Right atrium auricular region (tissue), 2 donors: Measurements from ENCODE around the gene NAV2. TPM values are rescaled to one million over a fixed set of nuclear protein-coding genes. Genes with fewer than 3 reads are reported as not detected.

Source experiments
- DNase-seq: peaks from one replicate; pipeline ENCODE4 v3.0.0-alpha.2; 2019; ENCODE audit warnings: low spot score
- H3K27ac ChIP-seq, 2 donors: fragments of 200-600 bp; sonication (generic); 1 replicate in 1 of 2; 2 replicates in 1 of 2; pipeline ENCODE4 v1.5.1; 2016 to 2019
- H3K27me3 ChIP-seq, 2 donors: fragments of 200-600 bp; sonication (generic); one replicate each; pipeline versions ENCODE4 v1.5.1 to v1.6.0; 2017 to 2019
- H3K36me3 ChIP-seq: fragments of 200-600 bp; sonication (generic); one replicate; pipeline ENCODE4 v1.5.1; 2016
- H3K4me1 ChIP-seq, 2 donors: fragments of 200-600 bp; sonication (generic); one replicate each; pipeline versions ENCODE4 v1.5.1 to v1.6.0; 2017 to 2019
- H3K4me3 ChIP-seq, 2 donors: fragments of 200-600 bp; sonication (generic); 1 replicate in 1 of 2; 2 replicates in 1 of 2; pipeline ENCODE4 v1.5.1; 2017 to 2019; ENCODE audit warnings: mild to moderate bottlenecking in 1 of 2, moderate library complexity in 1 of 2
- H3K9me3 ChIP-seq, 2 donors: fragments of 200-600 bp; sonication (generic); one replicate each; pipeline ENCODE4 v1.5.1; 2019
- total RNA-seq, 2 donors: library from RNA; depleted of rRNA; stranded (reverse); fragments of >200 nt; gene quantifications; one replicate each; pipeline ENCODE4 v1.1.0, GENCODE V29; 2016
- TF ChIP-seq, protein P1 (sequence below), 2 donors: fragments of 200-600 bp; sonication (generic); IDR thresholded peaks; one replicate each; pipeline ENCODE4 v1.5.1; 2019; ENCODE audit warnings: antibody characterized with exemption in 2 of 2

Gene NAV2
- total RNA-seq, 2 donors from 2014 or later = 11.4 to 19.2 TPM

DNA sequence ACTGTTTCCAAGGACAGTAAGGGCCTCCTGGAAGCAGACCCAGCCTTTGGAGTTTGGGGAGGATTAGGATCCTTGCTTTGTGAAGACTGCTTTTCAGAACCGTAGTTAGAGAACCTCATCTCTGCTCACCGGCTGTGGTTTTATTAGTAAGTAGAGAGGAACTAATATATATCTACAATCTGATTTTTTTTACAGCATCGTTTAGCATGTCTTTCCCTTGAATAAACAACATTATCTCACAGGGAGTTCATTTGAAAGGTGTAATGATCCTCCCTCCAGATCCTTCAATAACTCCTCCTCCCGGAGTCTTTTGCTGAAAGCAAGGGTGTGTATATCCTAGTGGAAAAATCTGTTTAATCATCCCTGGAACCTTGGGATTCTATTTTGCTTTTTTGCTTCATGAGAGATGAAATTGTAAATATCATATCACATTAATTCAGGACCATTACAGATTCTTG, 314.9 kb downstream of the NAV2 start:
- TF ChIP-seq, protein P1, sequence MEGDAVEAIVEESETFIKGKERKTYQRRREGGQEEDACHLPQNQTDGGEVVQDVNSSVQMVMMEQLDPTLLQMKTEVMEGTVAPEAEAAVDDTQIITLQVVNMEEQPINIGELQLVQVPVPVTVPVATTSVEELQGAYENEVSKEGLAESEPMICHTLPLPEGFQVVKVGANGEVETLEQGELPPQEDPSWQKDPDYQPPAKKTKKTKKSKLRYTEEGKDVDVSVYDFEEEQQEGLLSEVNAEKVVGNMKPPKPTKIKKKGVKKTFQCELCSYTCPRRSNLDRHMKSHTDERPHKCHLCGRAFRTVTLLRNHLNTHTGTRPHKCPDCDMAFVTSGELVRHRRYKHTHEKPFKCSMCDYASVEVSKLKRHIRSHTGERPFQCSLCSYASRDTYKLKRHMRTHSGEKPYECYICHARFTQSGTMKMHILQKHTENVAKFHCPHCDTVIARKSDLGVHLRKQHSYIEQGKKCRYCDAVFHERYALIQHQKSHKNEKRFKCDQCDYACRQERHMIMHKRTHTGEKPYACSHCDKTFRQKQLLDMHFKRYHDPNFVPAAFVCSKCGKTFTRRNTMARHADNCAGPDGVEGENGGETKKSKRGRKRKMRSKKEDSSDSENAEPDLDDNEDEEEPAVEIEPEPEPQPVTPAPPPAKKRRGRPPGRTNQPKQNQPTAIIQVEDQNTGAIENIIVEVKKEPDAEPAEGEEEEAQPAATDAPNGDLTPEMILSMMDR (IDR thresholded peaks at IDR 0.05) = no peak
- no peaks in the 10 kb centered on the region for H3K36me3 ChIP-seq
- H3K4me3 ChIP-seq = no peak overlapping the region
- H3K27ac ChIP-seq = no peak overlapping the region
- no peaks in the 10 kb centered on the region for H3K9me3 ChIP-seq
- no peak for DNase-seq
- H3K27me3 ChIP-seq = no peaks in the 10 kb centered on the region
- H3K4me1 ChIP-seq = peaks cover 0 to 27% of the 10 kb centered on the region in 2 donors

DNA sequence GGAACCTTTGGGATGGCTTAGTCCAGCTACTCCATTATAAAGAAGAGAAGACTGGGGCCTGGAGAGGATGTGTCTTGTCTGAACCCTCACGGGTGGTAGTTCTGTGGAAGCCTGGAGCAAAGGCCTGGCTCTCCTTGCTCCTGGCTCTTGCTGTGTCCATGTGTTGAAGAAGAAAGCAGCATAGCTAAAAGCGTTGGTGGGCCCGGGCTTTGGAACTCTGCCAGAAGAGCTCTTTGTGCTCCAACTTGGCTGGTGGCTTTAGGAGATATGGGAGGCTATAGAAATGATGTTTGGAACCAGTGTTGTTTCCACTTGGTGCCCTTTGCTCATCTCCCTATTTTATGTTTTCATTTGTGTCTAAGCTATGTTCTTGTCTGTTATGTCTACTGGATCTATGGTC, 316.6 kb downstream of the NAV2 start:
- TF ChIP-seq, protein P1 (IDR thresholded peaks at IDR 0.05) = no peak
- no peaks in the 10 kb centered on the region for H3K9me3 ChIP-seq
- no peak for DNase-seq
- H3K27me3 ChIP-seq = no peaks in the 10 kb centered on the region
- H3K27ac ChIP-seq = no peak overlapping the region
- no peak overlapping the region for H3K4me3 ChIP-seq
- H3K36me3 ChIP-seq = no peaks in the 10 kb centered on the region
- peaks cover 0 to 21% of the 10 kb centered on the region in 2 donors for H3K4me1 ChIP-seq

DNA sequence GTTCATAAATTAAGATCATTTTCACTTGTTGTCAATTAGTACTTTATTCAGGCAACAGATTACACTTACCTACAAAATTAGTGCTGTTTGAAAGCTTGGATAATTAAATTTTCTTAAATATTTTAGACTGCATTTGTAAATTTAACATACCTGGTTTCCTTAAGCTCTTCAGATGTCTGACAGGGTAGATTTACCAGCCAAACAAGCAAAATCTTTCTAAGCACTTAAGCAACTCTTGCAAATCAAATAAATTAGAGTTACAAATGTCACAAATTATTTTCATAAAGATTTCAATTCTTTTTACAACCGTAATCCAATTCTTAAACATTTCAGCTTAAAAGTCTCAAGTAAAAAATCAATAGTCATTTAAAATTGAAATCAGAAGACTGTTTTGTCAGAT, 317.8 kb downstream of the NAV2 start:
- TF ChIP-seq, protein P1 (IDR thresholded peaks at IDR 0.05) = no peak
- Histone ChIP-seq H3K4me1 (peaks cover 0 to 28% of the 10 kb centered on the region in 2 donors), H3K4me3 (no peak overlapping the region), H3K9me3 (no peaks in the 10 kb centered on the region), H3K36me3 (no peaks in the 10 kb centered on the region), H3K27ac (no peak overlapping the region), H3K27me3 (no peaks in the 10 kb centered on the region)
- DNase-seq = no peak

DNA sequence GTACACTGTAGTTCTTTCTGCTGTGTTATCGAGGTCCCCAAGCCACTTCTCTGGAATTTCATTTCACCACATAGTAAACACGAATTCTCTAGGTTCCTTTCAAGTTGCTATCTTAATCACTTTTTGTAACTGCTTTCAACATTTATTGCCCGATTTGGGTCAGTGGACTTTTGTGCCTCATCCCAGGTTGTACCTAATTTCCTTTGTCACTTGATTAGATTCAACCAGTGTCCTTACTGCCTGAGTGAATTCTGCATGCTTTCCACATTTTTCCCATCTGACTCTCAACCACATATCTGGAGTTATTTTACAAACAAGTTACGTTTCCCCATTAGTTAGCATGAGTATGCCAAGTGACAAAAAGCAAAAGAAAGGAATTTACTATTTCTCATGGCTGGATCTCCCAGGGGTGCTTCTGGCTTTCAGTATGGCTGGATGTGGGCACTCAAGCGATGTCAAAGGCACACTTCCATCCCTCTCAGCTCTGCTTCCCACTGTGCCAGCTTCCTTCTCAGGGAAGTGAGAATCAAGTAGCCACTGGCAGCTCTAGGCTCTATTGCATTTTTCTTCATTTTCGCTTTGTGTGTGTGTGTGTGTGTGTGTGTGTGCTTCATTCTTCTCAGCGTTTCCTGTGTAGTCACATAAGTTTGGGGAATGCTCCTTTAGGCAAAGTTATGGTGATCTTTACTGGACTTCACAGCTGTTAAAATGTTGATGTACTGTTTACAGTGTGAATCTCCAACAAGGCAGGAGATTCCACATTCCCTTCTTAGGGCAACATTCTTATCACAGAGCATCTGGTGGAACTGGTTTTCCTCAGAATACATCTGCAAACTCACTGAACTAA, 318.7 kb downstream of the NAV2 start:
- Histone ChIP-seq H3K4me1 (peaks cover 0 to 35% of the 10 kb centered on the region in 2 donors), H3K27me3 (no peaks in the 10 kb centered on the region), H3K9me3 (no peaks in the 10 kb centered on the region), H3K36me3 (peaks cover 5% of the 10 kb centered on the region), H3K27ac (no peak overlapping the region), H3K4me3 (no peak overlapping the region)
- TF ChIP-seq, protein P1 (IDR thresholded peaks at IDR 0.05) = no peak
- DNase-seq = no peak

DNA sequence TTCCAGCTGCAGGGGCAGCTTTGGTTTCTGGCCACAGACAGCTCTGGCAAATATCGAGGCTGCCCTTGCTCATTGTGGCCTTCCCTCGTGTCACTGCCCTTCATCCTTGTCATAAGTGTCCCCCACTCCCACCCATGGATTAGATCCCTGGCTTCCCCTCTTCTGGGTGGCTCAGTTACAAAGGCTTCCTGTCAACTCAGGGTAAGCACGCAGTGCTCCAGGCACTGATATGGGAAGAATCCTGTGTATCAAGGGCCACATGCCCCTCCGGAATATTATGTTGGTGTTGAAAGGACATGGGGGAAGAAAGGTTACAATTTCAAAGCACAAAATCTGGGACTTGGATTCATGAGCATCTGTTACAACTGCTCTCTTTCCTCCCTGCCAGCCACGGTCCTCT, 319.5 kb downstream of the NAV2 start:
- peaks cover 0 to 35% of the 10 kb centered on the region in 2 donors for H3K4me1 ChIP-seq

More for the DNA sequence above, 319.5 kb downstream of the NAV2 start:
- DNase-seq = no peak
- H3K27ac ChIP-seq = no peak overlapping the region
- peaks cover 5% of the 10 kb centered on the region for H3K36me3 ChIP-seq
- H3K27me3 ChIP-seq = no peaks in the 10 kb centered on the region
- no peaks in the 10 kb centered on the region for H3K9me3 ChIP-seq
- TF ChIP-seq, protein P1 (IDR thresholded peaks at IDR 0.05) = no peak
- H3K4me3 ChIP-seq = no peak overlapping the region
